ENCODE data around the gene SLC25A47. TPM values are rescaled to one million over a fixed set of nuclear protein-coding genes. Genes with fewer than 3 reads are reported as not detected.
A peak's percentile ranks its signal among the peaks of the same experiment; 100 is the strongest.

SLC25A47 gene
- total and polyA plus RNA-seq, 8 donors = 0.73 TPM; not detected in 7

GRCh38 chr14:100325958-100326357, 2.8 kb downstream of the SLC25A47 start:
- peaks cover 0 to 9% (median 3%) of the 10 kb centered on the region in 4 donors for H3K4me1 ChIP-seq
- no peak overlapping the region for H3K27ac ChIP-seq
- intact Hi-C loops (cut with DNase I; ENCODE audit: low total_unique reads) = no loop called here
- TF ChIP-seq POLR2A (IDR thresholded peaks at IDR 0.05) = no peak
- TF ChIP-seq EP300 (IDR thresholded peaks at IDR 0.05) = no peak
- no peak for TF ChIP-seq CTCF (IDR thresholded peaks at IDR 0.05)
- no peak for TF ChIP-seq POLR2AphosphoS5 (IDR thresholded peaks at IDR 0.05)
- no peak overlapping the region for H3K4me3 ChIP-seq
- DNase-seq = peak in 1 of 2 donors; percentile 77
- no peaks in the 10 kb centered on the region for H3K27me3 ChIP-seq
- H3K36me3 ChIP-seq = no peaks in the 10 kb centered on the region
- 37 to 68% (median 54%) methylated on average over 10 to 13 of the region's 13 CpGs for WGBS, 5 donors
- H3K9me3 ChIP-seq = no peaks in the 10 kb centered on the region

- no peak for DNase-seq
- intact Hi-C loops (cut with DNase I; ENCODE audit: low total_unique reads) = no loop called here
- TF ChIP-seq POLR2A (IDR thresholded peaks at IDR 0.05) (no peak), EP300 (IDR thresholded peaks at IDR 0.05) (no peak), POLR2AphosphoS5 (IDR thresholded peaks at IDR 0.05) (no peak), CTCF (IDR thresholded peaks at IDR 0.05) (no peak)
- Histone ChIP-seq H3K4me3 (no peak overlapping the region), H3K9me3 (no peaks in the 10 kb centered on the region), H3K27me3 (no peaks in the 10 kb centered on the region), H3K36me3 (no peaks in the 10 kb centered on the region), H3K27ac (no peak overlapping the region), H3K4me1 (peaks cover 0 to 9% (median 3%) of the 10 kb centered on the region in 4 donors)
- WGBS, 5 donors = 94 to 97% (median 96%) methylated on average over 24 of the region's 24 CpGs
These were observed 4.0 kb downstream of the SLC25A47 start for GRCh38 chr14:100327128-100327527.

- no peak overlapping the region for H3K4me3 ChIP-seq
- 42 to 81% (median 56%) methylated on average over 3 to 32 of the region's 32 CpGs for WGBS, 5 donors
These were observed 5.5 kb downstream of the SLC25A47 start for GRCh38 chr14:100328495-100329163.

More at GRCh38 chr14:100328495-100329163, 5.5 kb downstream of the SLC25A47 start:
- Histone ChIP-seq H3K27ac (peak overlapping the region in 3 of 5 donors; percentile 14 to 53 (median 30)), H3K9me3 (no peaks in the 10 kb centered on the region), H3K36me3 (peaks cover 0 to 13% (median 10%) of the 10 kb centered on the region in 4 donors), H3K27me3 (no peaks in the 10 kb centered on the region), H3K4me1 (peaks cover 0 to 9% (median 3%) of the 10 kb centered on the region in 4 donors)
- TF ChIP-seq CTCF (IDR thresholded peaks at IDR 0.05) (no peak), EP300 (IDR thresholded peaks at IDR 0.05) (no peak), POLR2A (IDR thresholded peaks at IDR 0.05) (no peak), POLR2AphosphoS5 (IDR thresholded peaks at IDR 0.05) (no peak)
- intact Hi-C loops (cut with DNase I; ENCODE audit: low total_unique reads) = no loop called here
- DNase-seq = peak in 1 of 2 donors; percentile 54

All from stomach (tissue), 9 donors.